Transverse colon (tissue), 4 donors: ENCODE results near the gene FAM187B. TPM values are rescaled to one million over a fixed set of nuclear protein-coding genes. Genes with fewer than 3 reads are reported as not detected.

ENCODE experiments used
- DNase-seq: peaks from one replicate; pipeline ENCODE4 v3.0.0-alpha.2; 2019
- H3K27ac ChIP-seq, 4 donors: fragments of 200-600 bp; sonication (generic); 2 replicates each; pipeline ENCODE4 v1.5.1; 2016 to 2018; ENCODE audit warnings: inconsistent platforms in 4 of 4
- H3K27me3 ChIP-seq: fragments of 200-600 bp; sonication (generic); 2 replicates; pipeline ENCODE4 v1.5.1; 2017; ENCODE audit warnings: inconsistent platforms
- H3K36me3 ChIP-seq, 4 donors: fragments of 200-600 bp; sonication (generic); 2 replicates each; pipeline ENCODE4 v1.5.1; 2017 to 2019; ENCODE audit warnings: inconsistent platforms in 4 of 4
- H3K4me1 ChIP-seq, 4 donors: fragments of 200-600 bp; sonication (generic); 2 replicates each; pipeline ENCODE4 v1.5.1; 2017 to 2020; ENCODE audit warnings: inconsistent platforms in 4 of 4
- H3K4me3 ChIP-seq, 4 donors: fragments of 200-600 bp; sonication (generic); 1 replicate in 1 of 4; 2 replicates in 3 of 4; pipeline versions ENCODE4 v1.5.1 to v1.6.1; 2017 to 2019; ENCODE audit warnings: inconsistent platforms in 4 of 4
- H3K9me3 ChIP-seq, 2 donors: fragments of 200-600 bp; sonication (generic); 2 replicates each; pipeline ENCODE4 v1.5.1; 2017 to 2019; ENCODE audit warnings: inconsistent platforms in 2 of 2
- CTCF ChIP-seq, 5 experiments: fragments of 200-600 bp in 3 of 5; fragments of 450-650 bp in 2 of 5; sonication (generic) in 3 of 5; IDR thresholded peaks; 1 replicate in 2 of 5; 2 replicates in 3 of 5; pipeline ENCODE4 v1.5.1; 2016 to 2017; ENCODE audit warnings: antibody characterized with exemption in 5 of 5, inconsistent platforms in 3 of 5, mild to moderate bottlenecking in 2 of 5, moderate library complexity in 1 of 5
- EP300 ChIP-seq: sonication (generic); formaldehyde crosslinking; IDR thresholded peaks from one replicate; pipeline ENCODE4 v1.6.1; 2017; ENCODE audit warnings: antibody characterized with exemption, low read depth
- POLR2A ChIP-seq: fragments of 450-650 bp; IDR thresholded peaks from one replicate; pipeline ENCODE4 v1.6.1; 2016; ENCODE audit warnings: antibody characterized with exemption, mild to moderate bottlenecking, moderate library complexity
- POLR2AphosphoS5 ChIP-seq, 3 donors: sonication (generic); formaldehyde crosslinking; IDR thresholded peaks; one replicate each; pipeline ENCODE4 v1.6.1; 2016; ENCODE audit warnings: antibody characterized with exemption in 3 of 3
- WGBS, 2 donors: methylation state at CpG; one replicate each; pipeline ENCODE4 v1.1.5; 2018; ENCODE audit warnings: low coverage in 1 of 2; 5-methylcytosine and 5-hydroxymethylcytosine counted together
- in situ Hi-C, 4 donors: fragments of 200-750 bp; cut with MboI; loops; one replicate each; pipeline versions ENCODE4 v1.15.0 to v1.15.1; 2017; ENCODE audit warnings: low sequenced_read_pairs in 3 of 4, low pct_ligation_motif_present in 1 of 4, low pct_unique_long_range_greater_than_20kb in 1 of 4
- intact Hi-C: fragments of 100-400 bp; cut with DNase I; formaldehyde crosslinking; loops from one replicate; pipeline ENCODE4 v1.15.1; 2023; ENCODE audit warnings: low total_unique reads
- total RNA-seq, 4 donors: library from RNA; depleted of rRNA; stranded (reverse); fragments of >200 nt; gene quantifications; one replicate each; pipeline ENCODE4 v1.1.0, GENCODE V29; 2016

The FAM187B gene
- total RNA-seq, 4 donors from 2014 or later = not detected

- no peaks in the 10 kb centered on the region for H3K36me3 ChIP-seq
- intact Hi-C loops = no loop called here
- H3K9me3 ChIP-seq = no peaks in the 10 kb centered on the region
- H3K27me3 ChIP-seq = no peaks in the 10 kb centered on the region
- TF ChIP-seq EP300 = no peak
- no peak for TF ChIP-seq POLR2AphosphoS5 (IDR thresholded peaks at IDR 0.05)
- TF ChIP-seq POLR2A = no peak
- no peak for TF ChIP-seq CTCF (IDR thresholded peaks at IDR 0.05)
- H3K4me1 ChIP-seq = peaks cover 0 to 26% (median 7%) of the 10 kb centered on the region in 4 donors
- H3K27ac ChIP-seq = no peak overlapping the region
- in situ Hi-C loops = no loop called here
- WGBS, 2 donors = 51 to 73% methylated on average over 2 to 6 of the region's 7 CpGs
- H3K4me3 ChIP-seq = no peak overlapping the region
- DNase-seq = peak; percentile 6
These were observed 36.0 kb upstream of the FAM187B start for GRCh38 chr19:35264268-35265125.

GRCh38 chr19:35262101-35262761 is 33.7 kb upstream of the FAM187B start:
- in situ Hi-C loops (no loop called here), intact Hi-C loops (no loop called here)
- 82% methylated on average over 17 of the region's 17 CpGs; no CpG with 5 or more reads in 1 of the 2 donors for WGBS, 2 donors
- Histone ChIP-seq H3K27ac (no peak overlapping the region), H3K9me3 (no peaks in the 10 kb centered on the region), H3K4me3 (no peak overlapping the region), H3K27me3 (no peaks in the 10 kb centered on the region), H3K36me3 (no peaks in the 10 kb centered on the region), H3K4me1 (peaks cover 0 to 23% (median 6%) of the 10 kb centered on the region in 4 donors)
- peak; percentile 6 for DNase-seq
- no peak for TF ChIP-seq EP300
- TF ChIP-seq POLR2A = no peak
- TF ChIP-seq POLR2AphosphoS5 (IDR thresholded peaks at IDR 0.05) = no peak
- TF ChIP-seq CTCF (IDR thresholded peaks at IDR 0.05) = no peak

GRCh38 chr19:35261356-35262100 is 33.0 kb upstream of the FAM187B start:
- 70 to 76% methylated on average over 2 to 11 of the region's 12 CpGs for WGBS, 2 donors
- DNase-seq = no peak
- H3K27me3 ChIP-seq = no peaks in the 10 kb centered on the region
- no peak overlapping the region for H3K4me3 ChIP-seq
- intact Hi-C loops (no loop called here), in situ Hi-C loops (no loop called here)
- no peak overlapping the region for H3K27ac ChIP-seq
- TF ChIP-seq POLR2AphosphoS5 (IDR thresholded peaks at IDR 0.05) (no peak), CTCF (IDR thresholded peaks at IDR 0.05) (no peak), POLR2A (no peak), EP300 (no peak)
- H3K4me1 ChIP-seq = peaks cover 0 to 16% (median under 1%) of the 10 kb centered on the region in 4 donors
- H3K36me3 ChIP-seq = no peaks in the 10 kb centered on the region
- no peaks in the 10 kb centered on the region for H3K9me3 ChIP-seq

GRCh38 chr19:35260694-35261304 is 32.3 kb upstream of the FAM187B start:
- 86 to 94% methylated on average over 2 to 10 of the region's 10 CpGs for WGBS, 2 donors
- in situ Hi-C loops = no loop called here
- H3K27ac ChIP-seq = no peak overlapping the region
- no peak for DNase-seq
- no peak overlapping the region for H3K4me3 ChIP-seq
- no peaks in the 10 kb centered on the region for H3K9me3 ChIP-seq
- intact Hi-C loops = no loop called here
- H3K4me1 ChIP-seq = peaks cover 0 to 9% (median 0%) of the 10 kb centered on the region in 4 donors
- no peak for TF ChIP-seq POLR2AphosphoS5 (IDR thresholded peaks at IDR 0.05)
- TF ChIP-seq POLR2A = no peak
- no peak for TF ChIP-seq CTCF (IDR thresholded peaks at IDR 0.05)
- TF ChIP-seq EP300 = no peak
- no peaks in the 10 kb centered on the region for H3K36me3 ChIP-seq
- H3K27me3 ChIP-seq = no peaks in the 10 kb centered on the region
